Astrocyte (in vitro differentiated cells and primary cell): ENCODE data around the gene SCUBE1. TPM values are rescaled to one million over a fixed set of nuclear protein-coding genes. Genes with fewer than 3 reads are reported as not detected.

Source experiments
- DNase-seq: peaks from one replicate; pipeline ENCODE4 v3.0.0-alpha.2; 2010; ENCODE audit warnings: low read depth
- FAIRE-seq: peaks from 2 replicates; lab custom pipeline; 2011; peaks lifted over from hg19 to GRCh38; lab: Jason Lieb, UNC
- H2AFZ ChIP-seq: 2 replicates; pipeline ENCODE4 v1.6.0; 2012; ENCODE audit warnings: low read depth, low read length, inconsistent platforms
- H3K27ac ChIP-seq: 2 replicates; pipeline ENCODE4 v1.5.1; 2011; ENCODE audit warnings: low read depth, low read length, inconsistent platforms
- H3K27me3 ChIP-seq: 2 replicates; pipeline ENCODE4 v1.6.0; 2011; ENCODE audit warnings: low read length, inconsistent platforms; ENCODE audit not compliant: insufficient read depth
- H3K36me3 ChIP-seq: 2 replicates; pipeline ENCODE4 v1.5.1; 2011; ENCODE audit warnings: low read length, inconsistent platforms; ENCODE audit not compliant: insufficient read depth
- H3K4me1 ChIP-seq: 2 replicates; pipeline ENCODE4 v1.5.1; 2011; ENCODE audit warnings: low read length, inconsistent platforms; ENCODE audit not compliant: insufficient read depth
- H3K4me2 ChIP-seq: 2 replicates; pipeline ENCODE4 v1.6.0; 2012; ENCODE audit warnings: low read length, inconsistent platforms
- H3K4me3 ChIP-seq: 2 replicates; pipeline ENCODE4 v1.5.1; 2011; ENCODE audit warnings: low read depth, mild to moderate bottlenecking, low read length, inconsistent platforms; ENCODE audit not compliant: insufficient read depth
- H3K79me2 ChIP-seq: 2 replicates; pipeline ENCODE4 v1.6.0; 2012; ENCODE audit warnings: mild to moderate bottlenecking, low read length, inconsistent platforms; ENCODE audit not compliant: insufficient read depth
- H3K9ac ChIP-seq: 2 replicates; pipeline ENCODE4 v1.6.0; 2012; ENCODE audit warnings: mild to moderate bottlenecking, low read length, inconsistent platforms
- H3K9me3 ChIP-seq: 2 replicates; pipeline ENCODE4 v1.5.1; 2012; ENCODE audit warnings: low read depth, mild to moderate bottlenecking, low read length, inconsistent platforms; ENCODE audit not compliant: insufficient read depth
- H4K20me1 ChIP-seq: 2 replicates; pipeline ENCODE4 v1.6.0; 2012; ENCODE audit warnings: low read length, inconsistent platforms; ENCODE audit not compliant: insufficient read depth
- H3K27ac Mint-ChIP-seq: one replicate; pipeline ENCODE4 v1.8.0; 2021; ENCODE audit warnings: mild to moderate bottlenecking, mixed read lengths; ENCODE audit not compliant: unreplicated experiment
- H3K27me3 Mint-ChIP-seq: one replicate; pipeline ENCODE4 v1.8.0; 2021; ENCODE audit warnings: low read depth, mixed read lengths; ENCODE audit not compliant: unreplicated experiment
- H3K36me3 Mint-ChIP-seq: one replicate; pipeline ENCODE4 v1.8.0; 2021; ENCODE audit warnings: low read depth, mixed read lengths; ENCODE audit not compliant: unreplicated experiment
- H3K4me1 Mint-ChIP-seq: one replicate; pipeline ENCODE4 v1.8.0; 2021; ENCODE audit warnings: low read depth, mixed read lengths; ENCODE audit not compliant: unreplicated experiment
- H3K4me3 Mint-ChIP-seq: one replicate; pipeline ENCODE4 v1.8.0; 2021; ENCODE audit warnings: mild to moderate bottlenecking, moderate library complexity, mixed read lengths; ENCODE audit not compliant: unreplicated experiment
- H3K9me3 Mint-ChIP-seq: one replicate; pipeline ENCODE4 v1.8.0; 2021; ENCODE audit warnings: mild to moderate bottlenecking, mixed read lengths; ENCODE audit not compliant: unreplicated experiment
- CTCF ChIP-seq: IDR thresholded peaks from 2 replicates; pipeline ENCODE4 v1.5.1; 2011; ENCODE audit warnings: low read depth, mild to moderate bottlenecking, inconsistent platforms, low read length, moderate library complexity; ENCODE audit not compliant: insufficient read depth
- EZH2 ChIP-seq: IDR thresholded peaks from 2 replicates; pipeline ENCODE4 v1.6.1; 2012; ENCODE audit warnings: mild to moderate bottlenecking, low read length, inconsistent platforms; ENCODE audit not compliant: insufficient read depth
- total RNA-seq: library from RNA; stranded (reverse); gene quantifications from 2 replicates; pipeline ENCODE4 v1.2.1, GENCODE V29; 2021

SCUBE1 gene
- total RNA-seq, 1 donor from 2014 or later = 0.07 TPM

GRCh38 chr22:43244803-43245527 is 98.2 kb downstream of the SCUBE1 start:
- H3K36me3 ChIP-seq = no peaks in the 10 kb centered on the region
- no peak overlapping the region for H3K4me3 Mint-ChIP-seq
- no peaks in the 10 kb centered on the region for H3K9me3 Mint-ChIP-seq
- no peaks in the 10 kb centered on the region for H3K4me1 Mint-ChIP-seq
- FAIRE-seq (no peak), DNase-seq (no peak)
- no peak for TF ChIP-seq EZH2
- TF ChIP-seq CTCF = no peak
- H3K79me2 ChIP-seq = no peaks in the 10 kb centered on the region
- no peaks in the 10 kb centered on the region for H3K9me3 ChIP-seq
- no peak overlapping the region for H3K4me3 ChIP-seq
- H3K27me3 Mint-ChIP-seq = peaks cover 58% of the 10 kb centered on the region
- no peaks in the 10 kb centered on the region for H3K36me3 Mint-ChIP-seq
- no peak overlapping the region for H3K4me2 ChIP-seq
- no peak overlapping the region for H3K9ac ChIP-seq
- no peak overlapping the region for H3K27ac Mint-ChIP-seq
- H3K27me3 ChIP-seq = peaks cover 2% of the 10 kb centered on the region
- no peaks in the 10 kb centered on the region for H3K4me1 ChIP-seq
- no peaks in the 10 kb centered on the region for H4K20me1 ChIP-seq
- H2AFZ ChIP-seq = no peak overlapping the region
- H3K27ac ChIP-seq = no peak overlapping the region

- Mint-ChIP-seq H3K4me3 (no peak overlapping the region), H3K4me1 (no peaks in the 10 kb centered on the region), H3K36me3 (no peaks in the 10 kb centered on the region), H3K9me3 (no peaks in the 10 kb centered on the region), H3K27me3 (peaks cover 63% of the 10 kb centered on the region), H3K27ac (no peak overlapping the region)
- DNase-seq (no peak), FAIRE-seq (no peak)
- Histone ChIP-seq H3K9ac (no peak overlapping the region), H4K20me1 (no peaks in the 10 kb centered on the region), H3K36me3 (no peaks in the 10 kb centered on the region), H3K4me2 (no peak overlapping the region), H3K4me3 (no peak overlapping the region), H3K4me1 (no peaks in the 10 kb centered on the region), H2AFZ (no peak overlapping the region), H3K79me2 (no peaks in the 10 kb centered on the region), H3K27ac (no peak overlapping the region), H3K9me3 (no peaks in the 10 kb centered on the region), H3K27me3 (peaks cover 6% of the 10 kb centered on the region)
- no peak for TF ChIP-seq CTCF
- no peak for TF ChIP-seq EZH2
These were observed 98.8 kb downstream of the SCUBE1 start for GRCh38 chr22:43244402-43244801.

GRCh38 chr22:43243324-43243723 is 99.8 kb downstream of the SCUBE1 start:
- no peak overlapping the region for H3K4me2 ChIP-seq
- H3K9ac ChIP-seq = no peak overlapping the region
- peaks cover 70% of the 10 kb centered on the region for H3K27me3 Mint-ChIP-seq

More at GRCh38 chr22:43243324-43243723, 99.8 kb downstream of the SCUBE1 start:
- FAIRE-seq (no peak), DNase-seq (no peak)
- Histone ChIP-seq H3K27me3 (peaks cover 8% of the 10 kb centered on the region), H3K9me3 (no peaks in the 10 kb centered on the region), H3K79me2 (no peaks in the 10 kb centered on the region), H3K27ac (no peak overlapping the region), H3K36me3 (no peaks in the 10 kb centered on the region), H4K20me1 (no peaks in the 10 kb centered on the region), H2AFZ (no peak overlapping the region), H3K4me3 (no peak overlapping the region), H3K4me1 (no peaks in the 10 kb centered on the region)
- H3K9me3 Mint-ChIP-seq = no peaks in the 10 kb centered on the region
- H3K4me1 Mint-ChIP-seq = no peaks in the 10 kb centered on the region
- H3K4me3 Mint-ChIP-seq = no peak overlapping the region
- H3K27ac Mint-ChIP-seq = no peak overlapping the region
- H3K36me3 Mint-ChIP-seq = no peaks in the 10 kb centered on the region
- TF ChIP-seq EZH2 (no peak), CTCF (no peak)
